ENCODE measurements around the gene INPP4A. TPM values are rescaled to one million over a fixed set of nuclear protein-coding genes. Genes with fewer than 3 reads are reported as not detected.
A peak's percentile ranks its signal among the peaks of the same experiment; 100 is the strongest.

The INPP4A gene
- total and polyA plus RNA-seq, 8 donors: 20.6 to 34.2 (median 23.5) TPM

DNA sequence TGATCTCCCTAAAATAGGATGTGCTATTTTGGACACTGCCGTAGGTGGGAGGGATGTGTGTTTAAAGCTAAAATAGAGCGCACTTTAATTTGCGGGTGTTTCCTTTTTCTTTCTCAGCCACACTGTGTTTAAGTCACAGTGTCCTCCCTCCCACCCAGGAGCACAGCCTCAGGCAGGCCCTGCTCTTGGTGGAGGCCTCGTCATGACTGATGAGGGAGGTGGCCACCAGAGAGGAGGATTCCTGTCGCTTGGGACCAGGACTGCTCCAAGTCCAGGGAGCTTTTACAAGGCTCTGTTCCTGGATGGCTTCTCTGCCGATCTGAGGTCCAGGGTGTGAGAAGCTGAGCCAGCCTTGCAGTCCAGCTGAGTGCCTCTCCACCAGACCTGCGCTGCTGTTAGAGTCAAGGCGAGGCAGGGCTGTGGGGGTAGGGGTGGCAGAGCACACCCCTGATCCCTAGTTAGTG is 33.5 kb downstream of the INPP4A start:
- ATAC-seq (no peak), DNase-seq (no peak)
- H3K9me3 ChIP-seq: no peaks in the 10 kb centered on the region
- H3K27me3 ChIP-seq: no peaks in the 10 kb centered on the region
- no peak overlapping the region for H3K4me3 ChIP-seq
- H3K36me3 ChIP-seq: no peaks in the 10 kb centered on the region
- peaks cover 15 to 80% of the 10 kb centered on the region in 2 donors for H3K4me1 ChIP-seq
- intact Hi-C loops (cut with DNase I): no loop called here
- no peak overlapping the region for H3K27ac ChIP-seq
- no peak for TF ChIP-seq CTCF (IDR thresholded peaks at IDR 0.05)

GRCh38 chr2:98478907-98479306 is 34.2 kb downstream of the INPP4A start:
- DNase-seq: no peak
- Histone ChIP-seq H3K27me3 (no peaks in the 10 kb centered on the region), H3K4me3 (no peak overlapping the region), H3K36me3 (no peaks in the 10 kb centered on the region), H3K9me3 (no peaks in the 10 kb centered on the region), H3K4me1 (peaks cover 21 to 81% of the 10 kb centered on the region in 2 donors), H3K27ac (no peak overlapping the region)
- intact Hi-C loops (cut with DNase I): no loop called here
- no peak for TF ChIP-seq CTCF (IDR thresholded peaks at IDR 0.05)
- ATAC-seq: no peak

DNA sequence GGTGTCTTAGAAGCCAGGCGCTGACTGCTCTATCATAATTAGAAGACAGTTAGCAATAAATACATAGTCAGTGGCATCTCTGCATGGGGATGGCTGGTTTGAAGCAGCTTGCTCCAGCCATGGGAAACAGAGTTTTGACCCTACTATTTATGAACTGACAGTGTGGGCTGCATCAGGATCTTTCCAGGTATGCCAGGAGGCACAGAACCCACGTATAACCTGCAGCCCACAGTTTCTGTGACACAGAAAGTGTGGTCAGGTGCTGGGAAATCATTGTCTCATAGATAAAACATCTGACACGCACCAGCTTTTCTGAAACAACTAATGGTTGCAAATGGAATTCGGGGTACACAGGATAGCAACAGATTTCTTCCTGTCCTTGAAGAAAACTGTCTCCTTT is 34.7 kb downstream of the INPP4A start:
- ATAC-seq (no peak), DNase-seq (no peak)
- H3K27ac ChIP-seq: no peak overlapping the region
- no peaks in the 10 kb centered on the region for H3K27me3 ChIP-seq
- intact Hi-C loops (cut with DNase I): no loop called here
- no peaks in the 10 kb centered on the region for H3K9me3 ChIP-seq
- H3K4me3 ChIP-seq: no peak overlapping the region
- H3K36me3 ChIP-seq: no peaks in the 10 kb centered on the region
- no peak for TF ChIP-seq CTCF (IDR thresholded peaks at IDR 0.05)
- H3K4me1 ChIP-seq: peaks cover 21 to 79% of the 10 kb centered on the region in 2 donors

DNA sequence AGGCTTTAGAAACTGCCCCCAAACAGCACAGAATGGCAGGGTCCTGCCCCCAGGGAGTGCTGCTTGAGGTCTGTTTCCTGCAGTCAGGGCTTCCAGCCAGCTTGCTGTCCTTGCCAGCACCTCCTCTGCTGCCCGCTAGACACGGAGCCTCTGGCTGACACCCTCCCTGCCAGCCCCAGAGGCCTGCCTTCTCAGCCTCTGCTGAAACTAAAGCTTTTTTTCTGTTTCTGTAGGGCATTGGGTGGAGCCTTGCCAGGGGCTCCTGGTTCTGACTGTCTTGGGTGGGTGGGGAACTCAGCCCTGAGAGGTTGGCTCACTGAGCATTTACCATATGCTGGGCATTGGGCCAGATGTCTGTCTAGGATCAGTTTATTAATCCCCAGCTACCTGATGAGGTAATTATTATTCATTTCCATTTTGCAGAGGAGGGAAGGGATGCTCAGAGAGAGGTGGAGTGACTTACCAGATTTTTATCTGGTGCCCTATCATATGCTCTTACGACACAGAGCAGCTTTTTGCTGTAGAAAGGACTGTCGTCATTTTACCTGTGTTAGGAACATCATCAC is 35.4 kb downstream of the INPP4A start:
- Histone ChIP-seq H3K9me3 (no peaks in the 10 kb centered on the region), H3K27me3 (no peaks in the 10 kb centered on the region), H3K27ac (no peak overlapping the region), H3K4me1 (peaks cover 21 to 72% of the 10 kb centered on the region in 2 donors), H3K36me3 (no peaks in the 10 kb centered on the region), H3K4me3 (no peak overlapping the region)
- peak; percentile 72 for ATAC-seq
- peak in 2 of 4 donors; percentile 53 to 82 for DNase-seq
- intact Hi-C loops (cut with DNase I): no loop called here
- no peak for TF ChIP-seq CTCF (IDR thresholded peaks at IDR 0.05)

DNA sequence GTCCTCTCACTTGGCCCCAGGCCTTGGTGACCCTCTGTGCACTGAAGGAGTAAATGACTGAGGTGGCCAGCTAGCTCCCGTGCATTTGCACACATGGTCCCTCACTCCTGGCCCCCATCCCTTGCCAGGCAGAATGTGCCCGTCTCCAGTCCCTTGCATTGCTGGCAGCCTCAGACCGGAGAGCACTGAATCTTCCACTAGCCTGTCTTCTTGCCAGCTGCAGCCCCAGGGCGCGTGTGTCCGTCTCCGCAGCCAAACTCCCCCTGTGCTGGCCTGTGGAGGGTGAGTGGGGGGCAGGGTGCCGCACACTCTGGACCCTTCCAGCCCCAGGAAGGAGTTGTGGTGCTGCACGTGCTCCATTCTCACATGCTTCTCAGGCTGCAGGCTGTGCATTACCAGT is 35.9 kb downstream of the INPP4A start:
- intact Hi-C loops (cut with DNase I): no loop called here
- H3K36me3 ChIP-seq: no peaks in the 10 kb centered on the region
- ATAC-seq (no peak), DNase-seq (no peak)
- no peaks in the 10 kb centered on the region for H3K27me3 ChIP-seq
- H3K27ac ChIP-seq: no peak overlapping the region
- no peaks in the 10 kb centered on the region for H3K9me3 ChIP-seq
- no peak overlapping the region for H3K4me3 ChIP-seq
- peaks cover 21 to 67% of the 10 kb centered on the region in 2 donors for H3K4me1 ChIP-seq
- TF ChIP-seq CTCF (IDR thresholded peaks at IDR 0.05): no peak

Measured in left lung (tissue), 10 donors.